HT-29 (cell line): ENCODE data around the gene SETD6. TPM values are rescaled to one million over a fixed set of nuclear protein-coding genes. Genes with fewer than 3 reads are reported as not detected.
A peak's percentile ranks its signal among the peaks of the same experiment; 100 is the strongest.
"Not testable (repeated sequence)": the region's sequence is repeated elsewhere in the genome, so short reads cannot be mapped to it uniquely, and the experiment has no call there.

Experiments
- DNase-seq: peaks from one replicate; pipeline ENCODE4 v3.0.0-alpha.2; 2015; ENCODE audit warnings: low spot score
- small RNA-seq: library from RNA; depleted of rRNA; stranded (forward); fragments of <200 nt; gene quantifications from one replicate; pipeline ENCODE3, GENCODE V24; 2014
- total RNA-seq: library from RNA; depleted of rRNA; stranded (reverse); fragments of >200 nt; shearing (Covaris generic); gene quantifications from 2 replicates; pipeline ENCODE4 v1.2.3, GENCODE V29; 2014; rRNA removed

SETD6 gene
- total RNA-seq, 1 experiment from 2014 or later: 83.3 TPM

- DNase-seq: no peak
Measured at GRCh38 chr16:58537124-58537906, 22.0 kb downstream of the SETD6 start.

DNA sequence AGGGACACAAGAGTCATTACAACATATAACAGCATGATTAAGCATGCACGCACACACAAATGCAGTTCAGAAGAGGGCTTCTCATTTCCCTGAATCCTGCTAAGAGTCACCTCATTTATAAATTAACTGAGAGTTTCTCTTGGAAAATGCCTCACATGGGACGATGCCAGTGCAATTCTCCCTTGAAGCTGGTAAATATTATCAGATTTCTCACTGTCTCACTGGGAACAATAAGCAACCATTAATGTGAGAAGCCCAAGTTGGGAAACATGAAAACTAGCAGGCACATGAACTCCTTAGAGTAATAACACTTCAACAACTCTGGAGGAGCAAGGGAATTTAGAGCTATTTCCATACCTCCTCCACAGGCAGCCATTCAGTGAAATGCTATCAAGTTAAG, 26.4 kb downstream of the SETD6 start:
- DNase-seq: no peak

GRCh38 chr16:58542291-58542690, 27.0 kb downstream of the SETD6 start:
- no peak for DNase-seq

DNA sequence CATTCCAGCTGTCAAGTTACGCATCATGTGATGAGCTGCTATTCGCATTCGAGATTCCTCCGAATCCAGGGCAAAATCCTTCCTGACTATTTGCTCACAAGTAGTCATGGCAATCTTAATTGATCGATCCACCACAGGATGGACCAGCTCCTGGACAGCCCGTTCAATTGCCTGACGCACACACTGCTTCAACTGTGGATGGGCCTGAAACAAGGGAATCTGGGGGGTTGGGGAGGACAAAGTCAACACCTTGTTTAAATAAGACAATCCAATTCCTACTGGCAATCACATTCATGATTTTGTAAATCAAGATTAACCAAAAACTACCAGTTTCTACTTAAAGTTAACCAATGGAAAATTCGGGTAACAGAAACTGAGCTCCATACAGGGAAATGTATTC, 28.4 kb downstream of the SETD6 start:
- DNase-seq: no peak

GRCh38 chr16:58548378-58548777, 33.1 kb downstream of the SETD6 start:
- DNase-seq: no peak

DNA sequence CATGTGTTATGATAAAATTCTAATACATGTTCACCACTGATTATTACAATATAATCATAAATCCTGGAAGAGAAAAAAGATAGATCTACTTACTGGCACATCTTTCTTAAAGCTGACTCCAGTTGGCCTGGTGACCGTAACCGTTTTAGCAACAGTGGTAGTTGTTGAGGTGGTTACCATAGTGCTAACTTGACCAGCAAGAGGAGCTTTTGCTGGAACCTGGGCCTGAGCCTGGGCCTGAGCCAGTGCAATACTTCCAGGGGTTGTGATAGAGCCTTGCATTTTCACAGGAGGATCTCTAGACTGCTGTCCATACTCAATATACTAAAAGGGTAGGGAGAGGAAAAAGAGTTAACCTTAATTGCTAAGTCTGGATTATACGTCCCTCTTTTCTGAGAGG, 36.2 kb downstream of the SETD6 start:
- no peak for DNase-seq

GRCh38 chr16:58556678-58557077, 41.4 kb downstream of the SETD6 start:
- DNase-seq: no peak

GRCh38 chr16:58563235-58563634, 47.9 kb downstream of the SETD6 start:
- no peak for DNase-seq

DNA sequence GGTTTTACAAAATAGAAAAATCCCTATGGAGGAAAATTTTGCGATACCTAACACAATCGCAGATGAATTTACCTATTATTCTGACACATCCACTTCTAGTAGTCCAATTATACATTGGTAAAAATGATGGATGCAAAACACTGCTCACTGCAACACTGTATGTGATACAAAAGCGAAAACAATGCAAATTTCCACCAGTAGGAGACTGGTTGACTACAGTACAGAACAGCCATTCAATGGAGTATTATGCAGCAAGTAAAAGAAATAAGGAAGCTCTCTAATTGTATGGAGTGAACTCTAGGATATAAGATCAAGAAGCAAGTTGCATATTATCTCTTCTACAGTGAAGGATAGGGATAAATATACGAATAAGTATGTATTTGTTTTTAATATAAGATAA, 48.5 kb downstream of the SETD6 start:
- no peak for DNase-seq

- not testable (repeated sequence) for DNase-seq
Measured at GRCh38 chr16:58565697-58566096, 50.4 kb downstream of the SETD6 start.

Small RNA genes within 50 kb of the gene (small RNA-seq; reads per million reads assigned to genes)
- gene RNU6-103P (not detected), gene SNORA46 (35.9 reads per million, percentile 94 among the genes with 10 or more reads in this experiment), gene SNORA50A (not detected)

Other genes starting within 250 kb of the SETD6 start
- gene PRSS54, start 220.5 kb upstream of the SETD6 start, total RNA-seq: not detected in 2 replicates
- 9.9 and 11.9 TPM in 2 replicates for gene GINS3, start 123.0 kb upstream of the SETD6 start, total RNA-seq
- 1.8 and 2.1 TPM in 2 replicates for gene NDRG4, start 15.4 kb upstream of the SETD6 start, total RNA-seq
- 156 and 170 TPM in 2 replicates for gene CNOT1, start 114.3 kb downstream of the SETD6 start, total RNA-seq
- 11.0 and 21.6 TPM in 2 replicates for gene SLC38A7, start 169.3 kb downstream of the SETD6 start, total RNA-seq
- 59.0 and 62.6 TPM in 2 replicates for gene GOT2, start 218.8 kb downstream of the SETD6 start, total RNA-seq